GM12892 (cell line): ENCODE results near the gene RAP1A.

Experiments
- POLR2A ChIP-seq: IDR thresholded peaks from 2 replicates; pipeline ENCODE4 v1.6.1; 2011; ENCODE audit warnings: low read depth, low read length, control low read depth
- POLR2AphosphoS5 ChIP-seq: IDR thresholded peaks from 2 replicates; pipeline ENCODE4 v1.6.1; 2011; ENCODE audit warnings: low read depth, low read length, control low read depth

DNA sequence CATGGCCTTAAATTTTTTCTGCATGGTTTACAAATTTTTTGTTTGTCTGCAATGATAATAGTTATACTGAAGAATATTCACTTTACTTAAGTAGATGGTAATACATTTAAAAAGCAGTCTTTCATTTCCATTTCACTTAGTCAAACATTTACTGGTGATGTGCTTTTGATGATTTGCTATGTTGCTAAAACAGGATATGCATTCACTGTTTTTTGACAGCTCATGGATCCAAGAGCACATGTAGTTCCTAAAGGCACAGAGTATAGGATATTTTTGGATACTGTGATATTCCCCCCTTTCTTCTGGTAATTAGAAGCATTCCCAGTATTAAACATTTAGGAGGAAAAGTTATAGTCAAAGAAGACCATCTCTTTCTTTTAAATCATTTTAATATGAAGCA lies 45.9 kb downstream of the RAP1A start:
- TF ChIP-seq POLR2AphosphoS5 = no peak
- TF ChIP-seq POLR2A = no peak
